Measurements from ENCODE around the gene SUN3. TPM values are rescaled to one million over a fixed set of nuclear protein-coding genes. Genes with fewer than 3 reads are reported as not detected.

Gene SUN3
- total and polyA plus RNA-seq, 10 of the 15 experiments (the other 5 are each of a cell fraction or from before 2014, with no cell fraction given), result 0.29 to 0.48 TPM; not detected in 8

DNA sequence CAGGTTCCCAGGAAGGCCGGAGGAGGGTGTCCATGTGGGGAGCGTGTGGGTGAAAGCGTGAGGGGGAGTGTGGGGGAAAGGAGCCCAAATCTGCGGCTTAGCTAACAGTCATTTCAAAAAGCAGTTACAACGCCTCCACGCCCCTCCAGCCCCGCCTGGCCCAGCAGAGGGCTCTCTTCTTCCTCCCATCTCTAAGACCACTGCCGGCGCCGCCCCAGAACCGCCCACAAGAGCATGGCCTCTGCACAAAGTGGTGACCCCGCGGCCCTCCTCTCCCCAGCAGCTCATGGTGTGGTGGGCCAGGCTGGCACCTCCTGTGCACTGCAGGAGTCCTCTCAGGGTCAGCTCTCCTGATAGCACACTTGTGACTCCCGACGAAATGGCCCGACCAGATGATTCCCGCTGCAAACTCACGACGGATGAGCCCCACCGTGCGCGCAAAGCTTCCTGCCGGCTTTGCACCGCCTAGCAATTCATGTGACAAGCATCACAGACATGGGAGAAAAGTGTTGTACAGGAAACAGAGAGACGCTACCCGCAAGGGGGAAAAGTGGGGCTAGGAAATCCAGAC lies 37.1 kb downstream of the SUN3 start (continued):
- TF ChIP-seq NR2C2 (IDR thresholded peaks at IDR 0.05; ENCODE audit: borderline replicate concordance, control insufficient read depth, insufficient read length, low read depth) (no peak), CBX5 (IDR thresholded peaks at IDR 0.05; ENCODE audit: low read depth) (peak; percentile 64; the same call in 1 of the 2 replicates), CHD1 (IDR thresholded peaks at IDR 0.05; ENCODE audit: low read depth, low read length) (peak; percentile 41; the same call in 1 of the 2 replicates), MEF2B (IDR thresholded peaks at IDR 0.05; ENCODE audit: partially characterized antibody, poor library complexity, severe bottlenecking) (peak; percentile 54), POU2F2 (IDR thresholded peaks at IDR 0.05; ENCODE audit: borderline replicate concordance, low read depth, low read length) (peak; percentile 53; the same call in 1 of the 3 replicates), POLR2A (IDR thresholded peaks at IDR 0.05; ENCODE audit: low read depth, low read length) (peak; percentile 72), KDM1A (IDR thresholded peaks at IDR 0.05; ENCODE audit: borderline replicate concordance) (no peak), IKZF2 (IDR thresholded peaks at IDR 0.05) (peak; percentile 42 to 66; a peak in 3 of 4 replicates), GATAD2B (conservative IDR thresholded peaks at IDR 0.05; ENCODE audit: low read depth) (peak; percentile 64; the same call in 1 of the 2 replicates), YBX1 (IDR thresholded peaks at IDR 0.05) (no peak), NFXL1 (IDR thresholded peaks at IDR 0.05; ENCODE audit: borderline replicate concordance) (no peak), JUND (IDR thresholded peaks at IDR 0.05; ENCODE audit: low read depth, low read length) (0 out of 2 replicates have a peak, but pooled peaks have one; percentile 45), CBX3 (IDR thresholded peaks at IDR 0.05; ENCODE audit: borderline replicate concordance, low read depth) (no peak), HDGF (IDR thresholded peaks at IDR 0.05) (0 out of 2 replicates have a peak, but pooled peaks have one; percentile 30), DPF2 (IDR thresholded peaks at IDR 0.05) (peak; percentile 78), NR2F1 (conservative IDR thresholded peaks at IDR 0.05) (peak; percentile 96), MTA2 (IDR thresholded peaks at IDR 0.05; ENCODE audit: low read depth) (peak; percentile 50; the same call in 1 of the 2 replicates), NBN (IDR thresholded peaks at IDR 0.05) (peak; percentile 90), SUPT20H (IDR thresholded peaks at IDR 0.05; ENCODE audit: borderline replicate concordance, control insufficient read depth, low read depth, low read length) (no peak)
- TF ChIP-seq, protein P1, sequence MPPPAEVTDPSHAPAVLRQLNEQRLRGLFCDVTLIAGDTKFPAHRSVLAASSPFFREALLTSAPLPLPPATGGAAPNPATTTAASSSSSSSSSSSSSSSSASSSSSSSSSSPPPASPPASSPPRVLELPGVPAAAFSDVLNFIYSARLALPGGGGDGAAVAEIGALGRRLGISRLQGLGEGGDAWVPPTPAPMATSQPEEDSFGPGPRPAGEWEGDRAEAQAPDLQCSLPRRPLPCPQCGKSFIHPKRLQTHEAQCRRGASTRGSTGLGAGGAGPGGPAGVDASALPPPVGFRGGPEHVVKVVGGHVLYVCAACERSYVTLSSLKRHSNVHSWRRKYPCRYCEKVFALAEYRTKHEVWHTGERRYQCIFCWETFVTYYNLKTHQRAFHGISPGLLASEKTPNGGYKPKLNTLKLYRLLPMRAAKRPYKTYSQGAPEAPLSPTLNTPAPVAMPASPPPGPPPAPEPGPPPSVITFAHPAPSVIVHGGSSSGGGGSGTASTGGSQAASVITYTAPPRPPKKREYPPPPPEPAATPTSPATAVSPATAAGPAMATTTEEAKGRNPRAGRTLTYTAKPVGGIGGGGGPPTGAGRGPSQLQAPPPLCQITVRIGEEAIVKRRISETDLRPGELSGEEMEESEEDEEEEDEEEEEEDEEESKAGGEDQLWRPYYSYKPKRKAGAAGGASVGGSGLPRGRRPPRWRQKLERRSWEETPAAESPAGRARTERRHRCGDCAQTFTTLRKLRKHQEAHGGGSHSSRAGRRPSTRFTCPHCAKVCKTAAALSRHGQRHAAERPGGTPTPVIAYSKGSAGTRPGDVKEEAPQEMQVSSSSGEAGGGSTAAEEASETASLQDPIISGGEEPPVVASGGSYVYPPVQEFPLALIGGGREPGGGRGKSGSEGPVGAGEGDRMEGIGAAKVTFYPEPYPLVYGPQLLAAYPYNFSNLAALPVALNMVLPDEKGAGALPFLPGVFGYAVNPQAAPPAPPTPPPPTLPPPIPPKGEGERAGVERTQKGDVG (CRISPR knock-in tag; IDR thresholded peaks at IDR 0.05), result no peak
- TF ChIP-seq, protein P2, sequence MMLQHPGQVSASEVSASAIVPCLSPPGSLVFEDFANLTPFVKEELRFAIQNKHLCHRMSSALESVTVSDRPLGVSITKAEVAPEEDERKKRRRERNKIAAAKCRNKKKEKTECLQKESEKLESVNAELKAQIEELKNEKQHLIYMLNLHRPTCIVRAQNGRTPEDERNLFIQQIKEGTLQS (IDR thresholded peaks at IDR 0.05; ENCODE audit: borderline replicate concordance, extremely low read depth, low read depth, low read length), result no peak
- TF ChIP-seq, protein P3, sequence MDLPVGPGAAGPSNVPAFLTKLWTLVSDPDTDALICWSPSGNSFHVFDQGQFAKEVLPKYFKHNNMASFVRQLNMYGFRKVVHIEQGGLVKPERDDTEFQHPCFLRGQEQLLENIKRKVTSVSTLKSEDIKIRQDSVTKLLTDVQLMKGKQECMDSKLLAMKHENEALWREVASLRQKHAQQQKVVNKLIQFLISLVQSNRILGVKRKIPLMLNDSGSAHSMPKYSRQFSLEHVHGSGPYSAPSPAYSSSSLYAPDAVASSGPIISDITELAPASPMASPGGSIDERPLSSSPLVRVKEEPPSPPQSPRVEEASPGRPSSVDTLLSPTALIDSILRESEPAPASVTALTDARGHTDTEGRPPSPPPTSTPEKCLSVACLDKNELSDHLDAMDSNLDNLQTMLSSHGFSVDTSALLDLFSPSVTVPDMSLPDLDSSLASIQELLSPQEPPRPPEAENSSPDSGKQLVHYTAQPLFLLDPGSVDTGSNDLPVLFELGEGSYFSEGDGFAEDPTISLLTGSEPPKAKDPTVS (IDR thresholded peaks at IDR 0.05; ENCODE audit: low read depth, low read length), result no peak
- TF ChIP-seq, protein P4, sequence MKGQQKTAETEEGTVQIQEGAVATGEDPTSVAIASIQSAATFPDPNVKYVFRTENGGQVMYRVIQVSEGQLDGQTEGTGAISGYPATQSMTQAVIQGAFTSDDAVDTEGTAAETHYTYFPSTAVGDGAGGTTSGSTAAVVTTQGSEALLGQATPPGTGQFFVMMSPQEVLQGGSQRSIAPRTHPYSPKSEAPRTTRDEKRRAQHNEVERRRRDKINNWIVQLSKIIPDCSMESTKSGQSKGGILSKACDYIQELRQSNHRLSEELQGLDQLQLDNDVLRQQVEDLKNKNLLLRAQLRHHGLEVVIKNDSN (IDR thresholded peaks at IDR 0.05; ENCODE audit: borderline replicate concordance, extremely low read length, insufficient read depth, low read depth, low read length), result no peak
- TF ChIP-seq, protein P5, sequence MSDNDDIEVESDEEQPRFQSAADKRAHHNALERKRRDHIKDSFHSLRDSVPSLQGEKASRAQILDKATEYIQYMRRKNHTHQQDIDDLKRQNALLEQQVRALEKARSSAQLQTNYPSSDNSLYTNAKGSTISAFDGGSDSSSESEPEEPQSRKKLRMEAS (IDR thresholded peaks at IDR 0.05; ENCODE audit: low read depth, low read length), result peak; percentile 38

All from GM12878 (cell line).